Fibroblast of the aortic adventitia (primary cell): Measurements from ENCODE around the gene GPC6. TPM values are rescaled to one million over a fixed set of nuclear protein-coding genes. Genes with fewer than 3 reads are reported as not detected.

ENCODE experiments used
- DNase-seq: peaks from one replicate; pipeline ENCODE4 v3.0.0-alpha.2; 2010; ENCODE audit warnings: low read depth
- H3K4me3 ChIP-seq: 2 replicates; pipeline ENCODE4 v1.5.1; 2011; ENCODE audit warnings: low read depth, mild to moderate bottlenecking, control low read depth, low read length, moderate library complexity
- total RNA-seq: library from RNA; depleted of rRNA; stranded (reverse); fragments of >200 nt; gene quantifications from 2 replicates; pipeline ENCODE4 v1.2.3, GENCODE V29; 2012; ENCODE audit warnings: low replicate concordance
- TF ChIP-seq, protein P1 (sequence below): IDR thresholded peaks from 2 replicates; pipeline ENCODE4 v1.5.1; 2011; ENCODE audit warnings: mild to moderate bottlenecking, low read length, control low read depth, inconsistent platforms; ENCODE audit not compliant: insufficient read depth

GPC6 gene
- total RNA-seq, 1 donor, result 92.6 TPM

DNA sequence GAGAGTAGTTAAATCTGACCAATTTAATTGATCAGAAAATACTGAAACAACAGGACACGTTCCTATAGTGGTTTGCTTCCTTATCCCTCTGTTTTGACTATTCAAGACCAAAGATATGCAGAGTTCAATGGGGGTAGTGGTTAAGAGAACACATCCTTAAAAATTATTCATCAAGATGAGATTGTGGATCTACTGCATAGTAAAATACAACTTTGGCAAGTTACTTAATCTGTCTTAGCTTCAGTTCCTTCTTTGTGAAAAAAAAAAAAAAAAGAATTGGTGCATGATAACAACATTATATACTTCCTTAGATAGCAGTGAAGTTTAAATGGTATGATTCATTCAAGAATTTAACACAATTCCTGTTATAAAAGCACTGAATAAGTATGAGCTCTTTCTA is 700.8 kb downstream of the GPC6 start:
- H3K4me3 ChIP-seq, result no peak overlapping the region
- DNase-seq, result peak; percentile 25
- TF ChIP-seq, protein P1, sequence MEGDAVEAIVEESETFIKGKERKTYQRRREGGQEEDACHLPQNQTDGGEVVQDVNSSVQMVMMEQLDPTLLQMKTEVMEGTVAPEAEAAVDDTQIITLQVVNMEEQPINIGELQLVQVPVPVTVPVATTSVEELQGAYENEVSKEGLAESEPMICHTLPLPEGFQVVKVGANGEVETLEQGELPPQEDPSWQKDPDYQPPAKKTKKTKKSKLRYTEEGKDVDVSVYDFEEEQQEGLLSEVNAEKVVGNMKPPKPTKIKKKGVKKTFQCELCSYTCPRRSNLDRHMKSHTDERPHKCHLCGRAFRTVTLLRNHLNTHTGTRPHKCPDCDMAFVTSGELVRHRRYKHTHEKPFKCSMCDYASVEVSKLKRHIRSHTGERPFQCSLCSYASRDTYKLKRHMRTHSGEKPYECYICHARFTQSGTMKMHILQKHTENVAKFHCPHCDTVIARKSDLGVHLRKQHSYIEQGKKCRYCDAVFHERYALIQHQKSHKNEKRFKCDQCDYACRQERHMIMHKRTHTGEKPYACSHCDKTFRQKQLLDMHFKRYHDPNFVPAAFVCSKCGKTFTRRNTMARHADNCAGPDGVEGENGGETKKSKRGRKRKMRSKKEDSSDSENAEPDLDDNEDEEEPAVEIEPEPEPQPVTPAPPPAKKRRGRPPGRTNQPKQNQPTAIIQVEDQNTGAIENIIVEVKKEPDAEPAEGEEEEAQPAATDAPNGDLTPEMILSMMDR, result no peak

DNA sequence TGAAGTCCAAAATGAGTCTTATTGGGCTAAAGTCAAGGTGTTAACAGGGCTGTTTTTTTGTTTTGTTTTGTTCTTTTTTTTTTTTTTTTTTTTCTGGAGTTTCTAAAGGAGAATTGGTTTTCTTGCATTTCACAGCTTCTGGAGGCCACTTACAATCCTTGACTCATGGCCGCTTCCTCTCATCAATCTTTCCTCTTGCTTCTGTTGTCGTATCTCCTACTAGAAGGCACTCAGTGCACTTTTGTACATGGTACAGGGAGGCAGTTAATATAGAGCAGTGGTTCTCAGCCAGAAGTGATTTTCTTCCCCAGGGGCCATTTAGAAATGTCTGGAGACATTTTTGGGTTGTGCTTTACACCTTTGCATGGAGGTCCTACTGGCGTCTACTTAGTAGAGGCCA is 706.3 kb downstream of the GPC6 start:
- TF ChIP-seq, protein P1, result no peak
- DNase-seq, result no peak
- no peak overlapping the region for H3K4me3 ChIP-seq

DNA sequence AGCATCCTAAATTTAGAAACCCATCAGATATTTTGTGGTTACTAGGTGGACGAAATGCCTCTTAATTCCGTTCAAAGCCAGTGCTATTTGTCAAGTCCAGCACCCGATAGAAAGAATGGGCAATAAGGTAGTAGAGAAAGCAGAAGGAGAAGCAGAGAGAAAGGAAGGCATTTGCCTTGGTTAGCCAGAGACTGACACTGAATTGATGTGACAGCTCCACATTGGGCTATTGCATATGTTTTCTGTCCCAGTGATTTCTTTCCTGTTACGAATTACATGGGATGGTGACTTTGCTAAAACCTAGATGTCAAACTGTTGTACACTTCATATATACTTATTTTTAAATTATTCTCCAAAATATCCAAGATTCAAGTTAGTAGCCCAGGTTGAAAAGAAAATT is 710.3 kb downstream of the GPC6 start:
- no peak overlapping the region for H3K4me3 ChIP-seq
- DNase-seq, result no peak
- TF ChIP-seq, protein P1, result no peak

DNA sequence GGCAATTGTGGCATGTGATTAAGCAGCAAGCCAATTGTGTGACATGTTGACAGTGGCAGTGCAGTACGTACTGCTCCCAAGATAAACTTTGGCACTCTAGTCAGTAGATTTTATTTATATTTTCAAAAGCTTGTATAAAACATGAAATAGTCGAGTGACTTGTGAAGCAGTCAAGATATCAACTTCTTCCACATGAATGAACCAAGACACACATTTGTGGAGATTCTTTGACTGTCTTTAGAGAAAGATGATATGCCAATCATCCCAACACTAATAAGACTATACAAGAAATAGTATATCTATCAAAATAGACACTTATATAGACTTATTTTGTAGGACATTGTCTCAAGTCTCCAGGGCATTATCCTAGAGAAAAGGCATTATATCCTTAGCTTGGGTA is 714.8 kb downstream of the GPC6 start:
- no peak for DNase-seq
- TF ChIP-seq, protein P1, result no peak
- no peak overlapping the region for H3K4me3 ChIP-seq

DNA sequence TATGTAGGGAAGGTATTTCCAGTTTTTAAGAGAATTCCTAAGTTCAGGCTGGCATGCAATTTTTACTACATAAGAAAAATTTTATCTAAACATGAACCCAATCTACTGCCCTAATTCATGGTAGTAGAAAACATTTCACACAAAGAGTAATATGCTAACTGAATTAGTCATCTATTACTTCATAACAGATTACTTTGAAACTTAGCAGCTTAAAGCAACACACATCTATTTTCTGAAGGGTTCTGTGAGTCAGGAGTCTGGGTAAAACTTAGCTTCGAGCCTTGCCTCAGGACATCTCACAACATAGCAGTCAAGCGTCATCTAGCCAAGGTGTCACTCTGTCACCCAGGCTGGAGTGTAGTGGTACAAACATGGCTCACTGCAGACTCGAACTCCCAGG is 715.4 kb downstream of the GPC6 start:
- H3K4me3 ChIP-seq, result no peak overlapping the region
- TF ChIP-seq, protein P1, result no peak
- no peak for DNase-seq

DNA sequence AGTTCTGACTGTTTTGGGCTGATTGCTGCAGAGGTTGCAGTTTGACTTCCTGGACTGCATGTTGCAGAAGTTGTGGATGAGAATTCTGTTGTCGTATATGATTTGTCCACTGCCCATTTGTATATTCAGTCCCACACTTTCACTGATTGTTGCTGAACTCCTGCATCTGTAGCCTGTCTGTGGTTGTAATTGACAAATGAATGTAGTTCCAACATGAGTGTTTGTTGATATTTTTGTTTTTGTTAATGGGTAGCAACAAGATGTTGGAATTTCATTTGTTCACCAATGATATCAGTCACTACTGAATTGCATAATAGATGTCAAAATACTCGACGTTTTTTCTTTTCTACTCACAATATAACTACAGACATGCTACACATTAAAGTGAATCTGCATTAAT is 719.0 kb downstream of the GPC6 start:
- TF ChIP-seq, protein P1, result no peak
- DNase-seq, result no peak
- H3K4me3 ChIP-seq, result no peak overlapping the region

DNA sequence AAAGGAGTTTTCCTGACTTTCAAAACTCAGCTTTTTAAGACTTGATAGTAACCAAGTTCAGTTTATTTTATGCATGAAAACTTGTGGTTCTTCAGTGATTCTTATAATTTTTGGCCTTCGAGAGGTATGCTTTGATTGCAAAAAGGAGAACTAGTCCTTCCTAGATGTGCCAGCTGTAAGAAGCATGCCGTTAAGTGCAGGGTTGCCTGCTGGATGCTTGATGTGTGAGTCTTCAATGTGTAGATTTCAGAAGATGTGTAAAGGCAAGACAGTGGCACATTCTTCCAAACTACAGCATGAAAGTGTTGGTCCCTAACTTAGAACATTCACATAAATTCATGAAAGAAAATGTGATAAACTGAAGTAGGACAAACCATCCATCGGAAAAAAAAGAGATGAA is 720.4 kb downstream of the GPC6 start:
- no peak overlapping the region for H3K4me3 ChIP-seq
- TF ChIP-seq, protein P1, result no peak
- DNase-seq, result no peak
